Retinal pigment epithelial cell (primary cell): Measurements from ENCODE around the gene SMAD3.
A peak's percentile ranks its signal among the peaks of the same experiment; 100 is the strongest.
"Not testable (repeated sequence)": the region's sequence is repeated elsewhere in the genome, so short reads cannot be mapped to it uniquely, and the experiment has no call there.

Source experiments
- DNase-seq: peaks from one replicate; pipeline ENCODE4 v3.0.0-alpha.2; 2010; ENCODE audit warnings: low read depth
- H3K4me3 ChIP-seq: 2 replicates; pipeline ENCODE4 v1.5.1; 2011; ENCODE audit warnings: mild to moderate bottlenecking, low read length, control low read depth, moderate library complexity
- TF ChIP-seq, protein P1 (sequence below): conservative IDR thresholded peaks from 2 replicates; pipeline ENCODE4 v1.5.1; 2011; ENCODE audit warnings: low read depth, low read length, control low read depth, inconsistent platforms

Gene SMAD3

DNA sequence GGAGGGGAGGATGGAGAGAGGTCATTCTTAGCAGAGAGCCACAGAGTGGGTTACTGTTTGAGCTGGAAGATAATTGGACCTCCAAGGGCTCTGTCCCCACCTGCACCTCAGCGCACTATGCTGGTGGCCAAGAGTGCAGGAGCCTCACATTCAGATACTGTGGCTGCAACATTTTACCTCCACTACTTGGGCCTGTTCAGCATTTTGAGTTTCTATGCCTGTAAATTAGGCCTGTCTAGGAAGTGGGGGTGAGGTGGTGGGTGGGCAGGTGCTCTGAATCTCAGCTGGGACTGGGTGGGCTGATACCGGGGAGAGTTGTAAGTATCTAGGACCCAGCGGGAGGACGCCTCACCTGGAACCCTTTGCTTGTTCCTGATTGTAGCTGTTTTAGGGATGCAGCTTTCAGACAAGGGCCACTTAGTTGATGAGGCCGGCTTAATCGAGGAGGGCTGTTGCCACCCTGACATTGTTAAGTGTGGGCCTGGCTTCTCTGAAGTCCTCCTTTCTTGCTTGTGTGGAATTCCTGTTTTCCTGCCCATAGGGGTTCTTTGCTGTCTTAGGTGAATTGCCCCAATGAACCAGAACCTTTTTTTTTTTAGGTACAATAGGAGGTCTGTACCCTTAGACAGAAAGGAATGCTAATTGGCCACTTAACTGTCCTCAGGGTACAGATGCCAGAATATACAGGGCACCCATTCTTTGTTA, 83.8 kb downstream of the SMAD3 start:
- DNase-seq: no peak
- TF ChIP-seq, protein P1, sequence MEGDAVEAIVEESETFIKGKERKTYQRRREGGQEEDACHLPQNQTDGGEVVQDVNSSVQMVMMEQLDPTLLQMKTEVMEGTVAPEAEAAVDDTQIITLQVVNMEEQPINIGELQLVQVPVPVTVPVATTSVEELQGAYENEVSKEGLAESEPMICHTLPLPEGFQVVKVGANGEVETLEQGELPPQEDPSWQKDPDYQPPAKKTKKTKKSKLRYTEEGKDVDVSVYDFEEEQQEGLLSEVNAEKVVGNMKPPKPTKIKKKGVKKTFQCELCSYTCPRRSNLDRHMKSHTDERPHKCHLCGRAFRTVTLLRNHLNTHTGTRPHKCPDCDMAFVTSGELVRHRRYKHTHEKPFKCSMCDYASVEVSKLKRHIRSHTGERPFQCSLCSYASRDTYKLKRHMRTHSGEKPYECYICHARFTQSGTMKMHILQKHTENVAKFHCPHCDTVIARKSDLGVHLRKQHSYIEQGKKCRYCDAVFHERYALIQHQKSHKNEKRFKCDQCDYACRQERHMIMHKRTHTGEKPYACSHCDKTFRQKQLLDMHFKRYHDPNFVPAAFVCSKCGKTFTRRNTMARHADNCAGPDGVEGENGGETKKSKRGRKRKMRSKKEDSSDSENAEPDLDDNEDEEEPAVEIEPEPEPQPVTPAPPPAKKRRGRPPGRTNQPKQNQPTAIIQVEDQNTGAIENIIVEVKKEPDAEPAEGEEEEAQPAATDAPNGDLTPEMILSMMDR: no peak
- no peak overlapping the region for H3K4me3 ChIP-seq

DNA sequence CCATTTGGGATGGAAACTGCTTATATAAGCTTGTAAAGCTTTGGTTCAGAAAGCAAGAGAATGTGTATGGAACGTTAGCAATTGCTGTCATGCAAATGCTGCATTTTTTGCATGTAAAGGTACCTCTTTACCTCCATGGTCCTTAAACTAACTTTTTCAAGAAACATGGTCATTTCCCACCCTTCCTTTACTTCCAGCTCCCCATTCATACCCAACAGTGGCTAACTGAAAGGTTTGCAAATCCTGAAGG, 84.3 kb downstream of the SMAD3 start:
- DNase-seq: no peak
- no peak overlapping the region for H3K4me3 ChIP-seq
- TF ChIP-seq, protein P1: no peak

DNA sequence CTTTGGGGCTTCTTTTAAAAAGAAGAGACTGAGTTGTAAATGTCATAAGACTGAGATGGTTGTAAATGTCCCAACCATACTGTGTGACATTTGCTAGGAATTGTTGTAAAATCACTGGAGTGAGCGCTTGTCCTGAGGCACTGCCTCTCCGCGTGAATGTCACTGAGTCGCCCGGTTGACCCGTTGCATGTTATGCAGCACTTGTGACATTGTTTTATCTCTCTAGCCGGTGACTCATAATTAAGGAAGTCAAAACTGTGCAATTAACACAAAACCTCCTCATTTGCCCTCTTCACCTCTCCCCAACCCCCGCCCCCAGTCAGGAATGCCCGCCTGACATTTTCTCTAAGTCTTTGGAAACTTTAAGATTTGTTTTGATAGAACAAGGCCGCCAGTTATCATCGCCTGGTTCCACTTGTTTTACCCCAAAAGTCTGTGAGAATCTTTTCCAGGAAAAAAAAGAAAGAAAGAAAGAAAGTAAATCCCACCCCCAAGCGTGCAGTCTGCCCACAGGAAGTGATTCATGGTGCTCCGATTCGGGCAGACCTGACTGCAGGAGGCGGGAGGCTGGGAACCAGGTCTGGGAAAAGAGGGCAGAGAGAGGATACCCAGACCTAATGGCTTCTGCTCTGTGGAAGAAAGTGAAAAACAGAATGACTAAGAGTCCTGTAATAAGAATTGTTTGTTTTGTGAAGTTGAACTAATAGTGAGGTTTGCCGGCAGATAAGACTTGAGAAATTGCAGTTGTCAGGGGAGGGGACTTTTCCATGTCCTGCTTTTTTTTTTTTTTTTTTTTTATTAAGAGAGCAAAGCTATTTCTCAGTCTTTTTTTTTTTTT, 84.8 kb downstream of the SMAD3 start:
- TF ChIP-seq, protein P1: no peak
- peak overlapping the region; percentile 1 for H3K4me3 ChIP-seq
- DNase-seq: peak; percentile 94

DNA sequence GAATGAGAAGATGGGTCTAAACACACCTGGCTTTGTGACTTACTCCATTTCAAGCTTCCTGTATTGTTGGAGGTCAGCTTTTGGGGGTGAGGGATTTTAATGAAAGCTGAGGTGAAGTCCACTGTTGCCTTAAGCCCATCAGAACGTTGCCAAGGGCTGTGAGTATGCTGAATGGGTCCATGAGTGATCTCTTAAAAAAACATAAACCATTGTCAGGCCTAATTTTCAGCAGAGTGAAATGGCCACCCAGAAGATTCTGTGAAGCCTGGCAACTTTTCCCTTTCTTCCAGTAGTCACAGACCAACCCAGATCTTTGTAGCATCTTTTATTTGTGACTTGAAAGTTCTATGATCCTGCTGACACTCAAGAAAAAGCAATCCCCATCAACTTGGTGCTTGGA, 87.0 kb downstream of the SMAD3 start:
- H3K4me3 ChIP-seq: no peak overlapping the region
- TF ChIP-seq, protein P1: no peak
- no peak for DNase-seq

DNA sequence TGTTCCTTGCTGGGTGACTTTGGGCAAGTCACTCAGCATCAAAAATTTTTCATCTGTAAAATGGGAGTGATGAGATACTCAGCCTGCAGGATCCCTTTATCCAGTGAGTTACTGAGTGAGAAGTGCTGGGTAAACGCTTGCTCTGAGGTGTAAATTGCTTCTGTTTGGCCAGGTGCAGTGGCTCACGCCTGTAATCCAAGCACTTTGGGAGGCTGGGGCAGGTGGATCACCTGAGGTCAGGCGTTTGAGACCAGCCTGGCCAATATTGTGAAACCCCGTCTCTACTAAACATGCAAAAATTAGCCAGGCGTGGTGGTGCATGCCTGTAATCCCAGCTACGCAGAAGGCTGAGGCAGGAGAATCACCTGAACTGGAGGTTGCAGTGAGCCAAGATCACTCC, 87.6 kb downstream of the SMAD3 start:
- not testable (repeated sequence) for H3K4me3 ChIP-seq, DNase-seq

DNA sequence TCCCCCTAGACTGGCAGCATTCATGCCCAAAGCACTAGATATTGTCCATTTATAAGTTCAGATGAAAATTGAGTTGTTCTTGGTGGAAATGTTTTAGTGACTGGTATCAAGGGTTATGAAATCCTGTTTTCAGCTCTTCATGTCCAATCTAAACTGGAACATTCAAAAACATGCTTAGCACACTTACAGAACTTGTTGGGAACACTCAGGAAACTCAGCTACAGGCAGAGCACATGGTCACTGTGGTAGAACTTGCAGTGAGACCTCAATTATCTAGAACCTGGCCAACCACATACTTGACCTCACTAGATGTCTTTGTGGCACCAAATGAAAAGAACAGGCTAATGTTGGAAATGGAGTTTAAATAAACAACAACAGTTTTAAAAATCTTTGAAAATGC, 88.8 kb downstream of the SMAD3 start:
- no peak overlapping the region for H3K4me3 ChIP-seq
- no peak for DNase-seq
- TF ChIP-seq, protein P1: no peak

DNA sequence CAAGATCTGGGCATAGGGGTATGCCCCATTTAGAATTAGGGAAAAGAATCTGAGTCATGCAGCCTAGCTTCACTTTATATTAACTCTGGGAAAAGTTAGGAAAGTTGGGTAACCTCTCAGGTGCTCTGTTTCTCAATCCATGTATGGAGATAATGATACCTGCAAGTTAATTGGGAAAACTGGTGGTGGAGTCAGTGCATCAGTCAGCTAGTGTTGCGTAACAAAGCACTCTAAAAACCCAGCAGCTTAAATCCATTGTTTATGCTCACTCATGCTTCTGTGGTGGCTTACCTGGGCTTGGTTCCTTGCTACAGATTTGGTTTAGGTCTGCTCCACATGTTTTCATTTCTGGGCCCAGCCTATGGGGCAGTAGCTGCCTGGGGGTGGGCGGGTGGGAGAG, 91.0 kb downstream of the SMAD3 start:
- TF ChIP-seq, protein P1: no peak
- H3K4me3 ChIP-seq: no peak overlapping the region
- DNase-seq: no peak
